ENCODE data around the gene PTPRK.

Gene PTPRK

DNA sequence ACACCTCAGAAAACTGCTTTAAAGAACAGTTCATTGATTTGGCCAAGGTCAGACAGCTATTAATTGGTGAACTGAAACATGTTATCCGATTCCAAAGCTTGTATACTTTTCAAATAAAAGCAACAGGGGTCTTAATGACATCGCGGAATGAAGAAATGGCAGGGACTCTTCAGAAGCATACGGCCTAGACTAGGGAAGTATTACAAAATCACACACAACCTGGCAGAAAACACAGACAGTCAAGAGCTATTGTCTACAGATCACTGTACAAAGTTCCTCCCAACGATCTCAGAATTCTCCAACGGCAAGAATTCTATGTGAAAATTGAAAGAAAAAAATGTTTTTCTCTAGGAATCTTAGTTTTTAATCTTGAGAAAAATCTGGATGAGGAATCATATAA is 105.5 kb downstream of the PTPRK start:
- DNase-seq (ENCODE audit: low read depth), result no peak
- H3K4me3 ChIP-seq (ENCODE audit: low read length), result no peak overlapping the region
- TF ChIP-seq, protein P1, sequence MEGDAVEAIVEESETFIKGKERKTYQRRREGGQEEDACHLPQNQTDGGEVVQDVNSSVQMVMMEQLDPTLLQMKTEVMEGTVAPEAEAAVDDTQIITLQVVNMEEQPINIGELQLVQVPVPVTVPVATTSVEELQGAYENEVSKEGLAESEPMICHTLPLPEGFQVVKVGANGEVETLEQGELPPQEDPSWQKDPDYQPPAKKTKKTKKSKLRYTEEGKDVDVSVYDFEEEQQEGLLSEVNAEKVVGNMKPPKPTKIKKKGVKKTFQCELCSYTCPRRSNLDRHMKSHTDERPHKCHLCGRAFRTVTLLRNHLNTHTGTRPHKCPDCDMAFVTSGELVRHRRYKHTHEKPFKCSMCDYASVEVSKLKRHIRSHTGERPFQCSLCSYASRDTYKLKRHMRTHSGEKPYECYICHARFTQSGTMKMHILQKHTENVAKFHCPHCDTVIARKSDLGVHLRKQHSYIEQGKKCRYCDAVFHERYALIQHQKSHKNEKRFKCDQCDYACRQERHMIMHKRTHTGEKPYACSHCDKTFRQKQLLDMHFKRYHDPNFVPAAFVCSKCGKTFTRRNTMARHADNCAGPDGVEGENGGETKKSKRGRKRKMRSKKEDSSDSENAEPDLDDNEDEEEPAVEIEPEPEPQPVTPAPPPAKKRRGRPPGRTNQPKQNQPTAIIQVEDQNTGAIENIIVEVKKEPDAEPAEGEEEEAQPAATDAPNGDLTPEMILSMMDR (conservative IDR thresholded peaks at IDR 0.05; ENCODE audit: low read length), result no peak

DNA sequence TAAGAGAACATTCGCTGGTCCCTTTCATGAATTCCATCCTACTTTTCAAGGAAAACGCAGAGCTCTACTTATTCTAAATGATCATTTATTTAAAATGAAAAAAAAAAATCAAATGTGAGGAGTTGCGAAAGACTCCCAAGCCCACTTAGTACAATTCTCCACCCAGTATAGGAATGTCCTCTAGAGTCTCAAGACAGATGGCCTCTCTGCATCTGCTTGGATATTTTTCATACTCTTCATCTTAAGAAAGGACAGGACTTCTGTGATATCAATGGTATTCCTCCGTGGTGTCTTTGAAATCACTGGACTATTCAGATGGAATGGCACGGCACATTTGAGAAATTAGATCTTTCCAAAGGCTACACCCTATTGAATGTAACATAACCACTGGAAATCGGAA is 107.1 kb downstream of the PTPRK start:
- TF ChIP-seq, protein P1 (conservative IDR thresholded peaks at IDR 0.05; ENCODE audit: low read length), result no peak
- no peak overlapping the region for H3K4me3 ChIP-seq (ENCODE audit: low read length)
- no peak for DNase-seq (ENCODE audit: low read depth)

DNA sequence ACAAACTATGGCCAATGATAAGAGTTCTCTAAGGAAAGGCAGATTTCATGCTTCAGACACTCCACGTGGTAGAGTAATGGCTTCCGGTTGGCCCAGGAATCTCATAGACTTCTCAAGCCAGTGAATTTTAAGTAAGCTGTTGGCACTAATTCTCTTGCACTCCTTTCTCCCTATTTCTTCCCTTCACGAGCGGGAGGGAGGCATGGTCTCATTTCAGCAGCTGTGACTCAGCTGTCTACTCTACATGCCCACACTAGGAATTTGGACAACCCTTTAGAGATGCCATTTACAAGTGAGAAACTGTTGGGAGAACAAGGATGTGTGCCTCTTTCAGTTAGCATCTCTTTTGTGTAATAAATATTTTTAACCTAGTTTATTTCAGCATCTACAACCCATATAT is 107.7 kb downstream of the PTPRK start:
- H3K4me3 ChIP-seq (ENCODE audit: low read length), result no peak overlapping the region
- TF ChIP-seq, protein P1 (conservative IDR thresholded peaks at IDR 0.05; ENCODE audit: low read length), result no peak
- no peak for DNase-seq (ENCODE audit: low read depth)

DNA sequence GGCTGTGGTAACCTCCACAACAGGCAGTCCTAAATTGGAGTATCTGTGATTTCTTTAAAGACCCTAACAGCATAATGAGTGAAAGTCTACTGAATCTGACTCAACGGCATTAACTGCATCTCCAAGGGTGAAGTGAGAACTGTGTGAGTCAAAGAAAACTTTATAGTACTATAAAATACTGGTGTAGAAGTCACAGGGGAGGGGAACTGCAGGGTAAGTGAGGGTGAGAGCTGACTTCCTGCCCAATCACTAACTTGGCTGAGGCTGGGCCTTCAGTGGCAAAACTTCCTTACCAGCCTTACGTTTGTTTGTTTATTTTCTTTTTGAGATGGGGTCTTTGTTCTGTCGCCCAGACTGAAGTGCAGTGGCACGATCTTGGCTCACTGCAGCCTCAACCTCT is 109.8 kb downstream of the PTPRK start:
- DNase-seq (ENCODE audit: low read depth), result no peak
- TF ChIP-seq, protein P1 (conservative IDR thresholded peaks at IDR 0.05; ENCODE audit: low read length), result no peak
- H3K4me3 ChIP-seq (ENCODE audit: low read length), result no peak overlapping the region

DNA sequence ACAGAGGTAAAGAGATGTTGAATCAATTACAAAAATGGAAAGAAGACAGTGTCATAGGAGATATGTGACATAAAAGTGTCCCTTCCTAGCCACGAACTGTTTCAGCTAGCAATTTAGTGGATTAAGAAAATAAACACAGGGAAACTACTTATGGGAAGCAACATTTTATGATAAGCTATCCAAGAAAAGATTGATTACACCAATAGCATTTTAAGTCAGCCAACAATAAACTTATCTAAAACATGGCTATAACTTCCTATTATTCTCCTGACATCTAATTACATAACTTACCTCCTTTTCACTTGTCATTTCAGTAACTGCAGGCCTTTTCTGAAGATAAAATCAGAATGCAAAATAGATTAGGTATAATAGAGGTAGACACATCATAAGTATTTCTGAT is 111.4 kb downstream of the PTPRK start:
- TF ChIP-seq, protein P1 (conservative IDR thresholded peaks at IDR 0.05; ENCODE audit: low read length), result no peak
- no peak for DNase-seq (ENCODE audit: low read depth)
- H3K4me3 ChIP-seq (ENCODE audit: low read length), result no peak overlapping the region

DNA sequence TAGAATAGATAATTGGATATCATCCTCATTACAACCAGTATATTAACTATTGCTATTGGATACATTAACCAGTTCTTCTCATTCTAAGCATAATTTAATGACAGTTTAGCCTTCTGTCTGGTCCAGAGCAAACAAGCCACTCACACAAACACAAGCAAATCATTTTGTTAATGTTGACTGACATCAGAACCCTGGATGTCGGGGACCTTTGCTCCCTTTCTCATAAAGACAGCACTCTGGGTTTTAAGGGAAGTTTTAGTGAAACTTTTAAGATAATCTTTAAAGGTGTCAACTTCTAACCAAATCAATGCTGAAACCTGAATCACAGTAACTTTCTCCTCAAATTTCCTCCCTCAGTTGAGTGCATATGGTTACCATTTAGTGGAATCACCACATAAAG is 113.9 kb downstream of the PTPRK start:
- DNase-seq (ENCODE audit: low read depth), result no peak
- TF ChIP-seq, protein P1 (conservative IDR thresholded peaks at IDR 0.05; ENCODE audit: low read length), result no peak
- H3K4me3 ChIP-seq (ENCODE audit: low read length), result no peak overlapping the region

DNA sequence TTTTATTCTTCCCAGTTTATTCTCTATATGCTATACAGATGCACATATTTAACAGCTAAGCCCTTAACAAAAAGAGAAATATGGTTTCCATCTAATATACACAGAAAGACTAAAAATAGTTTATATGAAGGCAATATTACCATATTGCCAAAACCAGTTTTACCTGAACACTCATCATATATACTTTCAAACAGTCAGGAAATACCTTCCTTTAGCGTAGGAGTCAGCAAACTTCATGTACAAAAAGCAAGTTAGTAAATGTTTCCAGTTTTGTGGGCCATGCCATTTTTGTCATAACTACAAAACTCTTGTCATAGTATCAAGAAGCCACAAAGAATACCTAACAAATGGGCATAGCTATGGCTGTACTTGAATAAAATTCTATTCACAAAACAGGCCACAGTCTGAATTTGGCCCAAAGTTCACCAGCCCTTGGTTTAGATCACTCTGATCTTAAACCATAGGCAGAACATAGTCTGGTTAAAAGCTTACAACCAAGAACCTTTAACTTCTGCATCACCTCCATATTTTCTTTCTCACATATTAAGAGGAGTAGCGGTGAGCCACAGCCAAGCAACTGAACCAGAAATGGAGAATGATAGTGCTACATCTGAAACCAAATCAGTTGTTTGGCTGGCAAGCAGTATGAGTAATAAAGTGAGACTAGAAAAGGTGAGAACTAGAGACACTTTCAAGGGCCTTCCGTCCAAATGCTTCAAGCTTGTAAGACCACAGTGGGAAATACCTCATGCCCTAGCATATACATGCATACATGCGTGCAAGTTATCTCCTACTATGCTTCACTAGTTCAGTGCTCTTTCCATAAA is 116.6 kb downstream of the PTPRK start:
- H3K4me3 ChIP-seq (ENCODE audit: low read length), result no peak overlapping the region
- DNase-seq (ENCODE audit: low read depth), result no peak
- TF ChIP-seq, protein P1 (conservative IDR thresholded peaks at IDR 0.05; ENCODE audit: low read length), result no peak

Data from AG10803 (cell line).